ENCODE measurements around the gene LSM11. TPM values are rescaled to one million over a fixed set of nuclear protein-coding genes. Genes with fewer than 3 reads are reported as not detected.
A peak's percentile ranks its signal among the peaks of the same experiment; 100 is the strongest.

The LSM11 gene
- total RNA-seq, 1 donor from 2014 or later = 10.6 TPM

GRCh38 chr5:157766442-157766841 lies 22.9 kb downstream of the LSM11 start:
- no peaks in the 10 kb centered on the region for H3K9me3 Mint-ChIP-seq (ENCODE audit: low read depth)
- H3K4me1 Mint-ChIP-seq (ENCODE audit: low read depth) = peaks cover 8% of the 10 kb centered on the region
- H3K27ac Mint-ChIP-seq (ENCODE audit: unreplicated experiment) = no peak overlapping the region
- H3K36me3 Mint-ChIP-seq (ENCODE audit: low read depth) = no peaks in the 10 kb centered on the region
- TF ChIP-seq CTCF (IDR thresholded peaks at IDR 0.05) = no peak
- H3K27me3 Mint-ChIP-seq (ENCODE audit: low read depth) = no peaks in the 10 kb centered on the region
- DNase-seq (ENCODE audit: low spot score) = no peak
- H3K4me3 Mint-ChIP-seq (ENCODE audit: unreplicated experiment) = no peak overlapping the region

GRCh38 chr5:157766902-157767301 lies 23.4 kb downstream of the LSM11 start:
- no peaks in the 10 kb centered on the region for H3K9me3 Mint-ChIP-seq (ENCODE audit: low read depth)
- TF ChIP-seq CTCF (IDR thresholded peaks at IDR 0.05) = no peak
- H3K4me3 Mint-ChIP-seq (ENCODE audit: unreplicated experiment) = no peak overlapping the region
- no peak overlapping the region for H3K27ac Mint-ChIP-seq (ENCODE audit: unreplicated experiment)
- peaks cover 8% of the 10 kb centered on the region for H3K4me1 Mint-ChIP-seq (ENCODE audit: low read depth)
- H3K36me3 Mint-ChIP-seq (ENCODE audit: low read depth) = no peaks in the 10 kb centered on the region
- DNase-seq (ENCODE audit: low spot score) = no peak
- no peaks in the 10 kb centered on the region for H3K27me3 Mint-ChIP-seq (ENCODE audit: low read depth)

GRCh38 chr5:157767689-157768088 lies 24.2 kb downstream of the LSM11 start:
- peak overlapping the region; percentile 77 for H3K27ac Mint-ChIP-seq (ENCODE audit: unreplicated experiment)
- no peaks in the 10 kb centered on the region for H3K36me3 Mint-ChIP-seq (ENCODE audit: low read depth)
- no peak for DNase-seq (ENCODE audit: low spot score)
- H3K27me3 Mint-ChIP-seq (ENCODE audit: low read depth) = no peaks in the 10 kb centered on the region
- no peaks in the 10 kb centered on the region for H3K9me3 Mint-ChIP-seq (ENCODE audit: low read depth)
- TF ChIP-seq CTCF (IDR thresholded peaks at IDR 0.05) = no peak
- H3K4me1 Mint-ChIP-seq (ENCODE audit: low read depth) = peaks cover 8% of the 10 kb centered on the region
- H3K4me3 Mint-ChIP-seq (ENCODE audit: unreplicated experiment) = no peak overlapping the region

- Mint-ChIP-seq H3K4me3 (ENCODE audit: unreplicated experiment) (no peak overlapping the region), H3K27me3 (ENCODE audit: low read depth) (no peaks in the 10 kb centered on the region), H3K36me3 (ENCODE audit: low read depth) (no peaks in the 10 kb centered on the region), H3K4me1 (ENCODE audit: low read depth) (peaks cover 8% of the 10 kb centered on the region), H3K9me3 (ENCODE audit: low read depth) (no peaks in the 10 kb centered on the region), H3K27ac (ENCODE audit: unreplicated experiment) (no peak overlapping the region)
- no peak for DNase-seq (ENCODE audit: low spot score)
- TF ChIP-seq CTCF (IDR thresholded peaks at IDR 0.05) = no peak
Observed at GRCh38 chr5:157770665-157771064, 27.2 kb downstream of the LSM11 start.

- Mint-ChIP-seq H3K27me3 (ENCODE audit: low read depth) (no peaks in the 10 kb centered on the region), H3K4me3 (ENCODE audit: unreplicated experiment) (no peak overlapping the region), H3K27ac (ENCODE audit: unreplicated experiment) (no peak overlapping the region), H3K36me3 (ENCODE audit: low read depth) (no peaks in the 10 kb centered on the region), H3K4me1 (ENCODE audit: low read depth) (peaks cover 8% of the 10 kb centered on the region), H3K9me3 (ENCODE audit: low read depth) (no peaks in the 10 kb centered on the region)
- TF ChIP-seq CTCF (IDR thresholded peaks at IDR 0.05) = no peak
- no peak for DNase-seq (ENCODE audit: low spot score)
Observed at GRCh38 chr5:157772127-157772526, 28.6 kb downstream of the LSM11 start.
